Measurements from ENCODE around the gene OCA2. TPM values are rescaled to one million over a fixed set of nuclear protein-coding genes. Genes with fewer than 3 reads are reported as not detected.

OCA2 gene
- total and polyA plus RNA-seq, 2 of the 13 experiments (the other 11 are each of a cell fraction or from before 2014, with no cell fraction given) = 0.02 to 0.05 TPM

- ChIA-PET CTCF (ENCODE audit: low intra/inter-chr PET ratio, low total read pairs) (no interaction called here), POLR2A (no interaction called here)
- Histone ChIP-seq H3K9me3 (ENCODE audit: low read length) (no peaks in the 10 kb centered on the region), H3K4me3 (replicated peaks in 1 of 3; ENCODE audit: insufficient read depth in 1 of 3, low read depth in 2 of 3, low read length in 3 of 3) (no peak overlapping the region), H3K27me3 (ENCODE audit: control insufficient read depth in 1 of 2, insufficient read depth in 2 of 2, low read length in 2 of 2) (no peaks in the 10 kb centered on the region), H3K36me3 (replicated peaks in 1 of 2; ENCODE audit: control insufficient read depth in 1 of 2, insufficient read depth in 2 of 2, low read length in 2 of 2) (no peaks in the 10 kb centered on the region), H3K79me2 (ENCODE audit: insufficient read depth, low read length) (no peaks in the 10 kb centered on the region), H3K4me2 (ENCODE audit: low read depth, low read length) (no peak overlapping the region), H2AFZ (ENCODE audit: low read length) (no peak overlapping the region), H3K4me1 (ENCODE audit: insufficient read depth, low read length) (no peaks in the 10 kb centered on the region), H4K20me1 (ENCODE audit: insufficient read depth, low read length) (no peaks in the 10 kb centered on the region), H3K9ac (ENCODE audit: insufficient read depth, low read depth, low read length) (no peak overlapping the region), H3K27ac (ENCODE audit: extremely low read length, insufficient read depth, low read length) (no peak overlapping the region)
- in situ Hi-C loops (cut with HindIII; ENCODE audit: extremely low pct_ligation_motif_present, low pct_unique_long_range_greater_than_20kb) (no loop called here), intact Hi-C loops (cut with micrococcal nuclease; ENCODE audit: unreplicated experiment) (no loop called here)
- no peak for ATAC-seq
- BruUV-seq (replicated peaks) = no TSS peak
- FAIRE-seq = no peak
- 28% methylated on average over 9 of the region's 9 CpGs for WGBS (ENCODE audit: low lambda C conversion rate)
- TF ChIP-seq ZSCAN31 (CRISPR knock-in tag; IDR thresholded peaks at IDR 0.05; ENCODE audit: low read depth) = no peak
- TF ChIP-seq ISX (CRISPR knock-in tag; conservative IDR thresholded peaks at IDR 0.05) = no peak
- no peak for TF ChIP-seq TBX2 (CRISPR knock-in tag; IDR thresholded peaks at IDR 0.05; ENCODE audit: borderline replicate concordance)
- no peak for TF ChIP-seq MAFF (IDR thresholded peaks at IDR 0.05; ENCODE audit: low read depth, low read length)
- TF ChIP-seq KLF9 (CRISPR knock-in tag; IDR thresholded peaks at IDR 0.05; ENCODE audit: low read depth) = no peak
- no peak for TF ChIP-seq SMAD1 (CRISPR knock-in tag; IDR thresholded peaks at IDR 0.05; ENCODE audit: borderline replicate concordance, low read depth)
- no peak for TF ChIP-seq ZC3H4 (CRISPR knock-in tag; IDR thresholded peaks at IDR 0.05; ENCODE audit: borderline replicate concordance)
- TF ChIP-seq DNMT3B (CRISPR knock-in tag; conservative IDR thresholded peaks at IDR 0.05) = no peak
- no peak for TF ChIP-seq RFX5 (IDR thresholded peaks at IDR 0.05; ENCODE audit: low read depth, low read length)
- TF ChIP-seq CENPX (CRISPR knock-in tag; IDR thresholded peaks at IDR 0.05) = no peak
- no peak for DNase-seq (ENCODE audit: low spot score)
These were observed 92.8 kb downstream of the OCA2 start for GRCh38 chr15:28006116-28006905.

All from HepG2 (cell line).